ENCODE data around the gene GPRIN1.

DNA sequence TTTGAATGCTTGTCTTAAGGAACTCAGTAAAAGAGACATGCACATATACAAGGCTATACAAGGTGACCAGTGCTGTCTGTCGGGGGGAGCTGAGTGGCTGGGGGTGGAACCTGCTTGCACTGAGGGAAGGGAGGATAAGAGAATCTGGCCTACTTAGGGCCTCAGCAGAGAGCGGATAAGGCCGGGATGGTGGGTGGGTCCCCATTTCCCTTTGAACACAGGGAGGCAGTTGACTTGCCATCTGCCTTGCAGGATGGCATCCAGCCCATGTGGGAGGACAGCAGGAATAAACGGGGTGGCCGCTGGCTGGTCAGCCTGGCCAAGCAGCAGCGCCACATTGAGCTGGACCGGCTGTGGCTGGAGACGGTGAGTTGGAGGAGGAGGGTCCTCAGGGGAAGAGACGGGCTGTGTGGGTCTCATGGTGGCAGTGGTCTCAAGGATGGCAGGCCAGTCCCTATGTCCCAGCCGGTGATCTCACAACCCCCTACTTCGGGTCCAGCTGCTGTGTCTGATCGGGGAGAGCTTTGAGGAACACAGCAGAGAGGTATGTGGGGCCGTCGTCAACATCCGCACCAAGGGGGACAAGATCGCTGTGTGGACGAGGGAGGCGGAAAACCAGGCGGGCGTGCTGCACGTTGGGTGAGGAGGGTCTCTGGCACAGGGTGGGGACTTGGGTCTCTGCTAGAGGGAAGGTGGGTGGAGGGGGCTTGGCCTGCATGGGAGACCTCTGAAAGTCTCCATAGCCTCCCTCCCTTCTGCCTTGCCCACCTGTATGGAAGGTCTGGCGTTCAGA is 35.1 kb upstream of the GPRIN1 start:
- TF ChIP-seq, protein P1, sequence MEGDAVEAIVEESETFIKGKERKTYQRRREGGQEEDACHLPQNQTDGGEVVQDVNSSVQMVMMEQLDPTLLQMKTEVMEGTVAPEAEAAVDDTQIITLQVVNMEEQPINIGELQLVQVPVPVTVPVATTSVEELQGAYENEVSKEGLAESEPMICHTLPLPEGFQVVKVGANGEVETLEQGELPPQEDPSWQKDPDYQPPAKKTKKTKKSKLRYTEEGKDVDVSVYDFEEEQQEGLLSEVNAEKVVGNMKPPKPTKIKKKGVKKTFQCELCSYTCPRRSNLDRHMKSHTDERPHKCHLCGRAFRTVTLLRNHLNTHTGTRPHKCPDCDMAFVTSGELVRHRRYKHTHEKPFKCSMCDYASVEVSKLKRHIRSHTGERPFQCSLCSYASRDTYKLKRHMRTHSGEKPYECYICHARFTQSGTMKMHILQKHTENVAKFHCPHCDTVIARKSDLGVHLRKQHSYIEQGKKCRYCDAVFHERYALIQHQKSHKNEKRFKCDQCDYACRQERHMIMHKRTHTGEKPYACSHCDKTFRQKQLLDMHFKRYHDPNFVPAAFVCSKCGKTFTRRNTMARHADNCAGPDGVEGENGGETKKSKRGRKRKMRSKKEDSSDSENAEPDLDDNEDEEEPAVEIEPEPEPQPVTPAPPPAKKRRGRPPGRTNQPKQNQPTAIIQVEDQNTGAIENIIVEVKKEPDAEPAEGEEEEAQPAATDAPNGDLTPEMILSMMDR (IDR thresholded peaks at IDR 0.05) = no peak
- TF ChIP-seq POLR2A (IDR thresholded peaks at IDR 0.05) (no peak), EP300 (IDR thresholded peaks at IDR 0.05) (no peak)
